Measurements from ENCODE around the gene GRIK4.

Gene GRIK4

DNA sequence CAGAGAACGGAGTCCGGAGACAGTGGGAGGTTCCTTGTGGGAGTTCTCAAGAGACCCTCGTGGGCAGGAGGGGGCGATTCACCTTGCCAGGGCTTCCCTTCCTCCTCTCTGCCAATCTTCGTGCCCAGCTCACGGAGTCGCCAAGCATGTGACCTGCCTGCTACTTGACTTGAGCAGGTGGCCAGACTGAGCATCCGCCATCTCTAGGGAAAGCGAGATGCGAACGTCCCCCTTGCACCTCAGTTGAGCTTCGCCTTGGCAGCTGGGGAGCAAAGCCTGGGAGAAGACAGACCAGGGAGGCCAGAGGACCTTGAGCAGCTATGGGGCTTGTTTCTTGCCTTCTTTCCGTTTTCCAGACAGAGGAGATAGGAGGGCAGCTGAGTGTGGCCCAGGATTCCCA, 123.2 kb downstream of the GRIK4 start:
- DNase-seq (ENCODE audit: low read depth in 2 of 2), result no peak

DNA sequence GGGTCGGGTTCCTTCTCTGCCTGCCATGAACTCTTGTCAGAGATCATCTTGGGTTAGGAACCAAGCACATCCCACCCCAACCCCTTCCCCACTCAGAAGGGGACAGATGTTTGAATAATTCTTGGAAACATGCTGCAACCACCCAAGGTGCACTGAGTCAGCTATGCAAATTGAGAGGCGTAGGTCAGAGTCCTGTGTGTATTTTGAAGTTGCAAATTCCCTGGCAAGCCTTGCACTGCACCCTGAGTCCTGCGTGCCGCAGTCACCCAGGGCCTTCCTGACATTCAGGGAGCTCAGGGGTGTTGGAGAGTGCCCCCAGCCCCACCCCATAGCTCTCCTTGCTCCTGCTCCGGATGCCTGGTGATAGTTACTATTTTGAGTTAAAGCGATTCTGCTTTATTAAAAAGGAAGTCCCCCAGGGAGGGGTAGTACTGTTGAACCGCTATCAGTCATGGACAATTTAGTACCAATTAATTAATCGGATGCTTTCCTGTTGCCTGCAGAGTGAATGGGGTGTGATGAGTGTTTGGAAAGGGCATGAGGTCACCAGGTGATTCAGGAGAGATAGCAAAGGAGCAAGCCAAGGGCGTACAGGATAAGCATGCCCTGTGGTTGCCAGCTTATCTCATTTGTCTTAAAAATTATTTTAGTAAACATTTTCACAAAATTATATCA, 123.7 kb downstream of the GRIK4 start:
- no peak for DNase-seq (ENCODE audit: low read depth in 2 of 2)

DNA sequence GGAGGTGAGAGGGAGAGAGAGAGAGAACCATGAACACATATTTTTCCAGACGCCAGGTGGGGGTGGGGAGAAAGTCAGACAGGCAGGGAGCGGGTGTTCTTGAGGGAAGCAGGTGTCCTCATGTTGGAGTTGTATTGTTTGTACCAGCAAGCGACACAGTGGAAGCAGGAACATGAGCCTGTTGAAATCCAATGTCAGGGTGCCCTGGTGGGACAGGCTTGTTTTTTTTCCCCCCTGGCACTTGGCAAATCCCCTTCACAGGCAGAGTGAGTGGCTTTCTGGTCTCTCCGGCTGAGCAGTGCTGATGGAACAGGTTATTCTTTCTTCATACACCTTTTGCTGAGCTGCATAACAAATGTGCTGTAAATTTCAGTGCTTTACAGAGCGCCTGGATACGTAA, 125.6 kb downstream of the GRIK4 start:
- DNase-seq (ENCODE audit: low read depth in 2 of 2), result no peak

DNA sequence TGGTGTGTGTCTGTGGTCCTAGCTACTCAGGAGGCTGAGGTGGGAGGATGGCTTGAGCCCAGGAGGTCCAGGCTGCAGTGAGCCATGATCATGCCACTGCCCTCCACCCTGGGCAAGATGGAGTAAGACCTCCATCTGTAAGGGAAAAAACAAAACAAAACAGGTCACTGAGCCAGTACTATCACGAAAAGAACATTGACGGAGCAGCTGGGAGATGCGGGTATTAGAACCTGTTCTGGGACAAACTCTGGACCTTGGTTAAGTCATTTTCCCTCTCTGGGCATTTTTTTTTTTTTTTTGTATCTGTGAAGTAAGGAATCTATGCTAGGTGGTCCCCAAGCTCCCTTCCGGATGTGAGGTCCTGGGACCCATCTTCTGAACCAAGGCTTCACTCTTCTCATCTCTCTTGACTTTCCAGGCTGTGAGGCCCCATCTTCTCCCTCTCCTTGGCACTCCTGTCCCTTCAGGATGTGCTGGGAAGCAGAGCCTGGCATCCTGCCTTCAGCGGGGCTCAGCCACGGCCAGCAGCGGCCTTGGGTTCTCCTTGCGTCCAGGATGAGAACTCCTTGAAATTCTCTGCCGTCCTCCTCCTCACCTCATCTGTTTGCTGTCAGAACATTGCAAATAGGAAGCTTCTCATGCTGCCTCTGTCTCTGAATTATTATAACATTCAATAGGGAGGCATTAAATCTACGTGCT, 130.8 kb downstream of the GRIK4 start:
- no peak for DNase-seq (ENCODE audit: low read depth in 2 of 2)

DNA sequence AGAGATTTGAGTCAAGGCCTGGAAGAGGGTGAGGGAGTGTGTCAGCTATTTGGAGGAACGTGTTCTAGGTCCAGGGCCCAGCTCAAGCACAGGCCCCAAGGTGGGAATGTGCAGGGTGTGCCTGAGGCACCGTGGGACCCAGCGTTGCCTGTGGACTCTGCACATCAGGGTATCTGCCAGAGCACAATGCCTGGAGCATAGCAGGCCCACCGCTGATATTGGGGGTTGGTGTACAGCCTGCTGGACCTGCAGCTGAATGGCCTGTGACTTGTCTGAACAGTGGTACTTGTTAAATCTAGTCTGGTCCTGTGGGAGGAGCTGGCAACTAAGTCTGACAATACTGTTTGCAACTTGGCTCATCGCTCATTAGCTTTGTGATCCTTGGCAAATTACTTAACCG, 131.7 kb downstream of the GRIK4 start:
- DNase-seq (ENCODE audit: low read depth in 2 of 2), result no peak

DNA sequence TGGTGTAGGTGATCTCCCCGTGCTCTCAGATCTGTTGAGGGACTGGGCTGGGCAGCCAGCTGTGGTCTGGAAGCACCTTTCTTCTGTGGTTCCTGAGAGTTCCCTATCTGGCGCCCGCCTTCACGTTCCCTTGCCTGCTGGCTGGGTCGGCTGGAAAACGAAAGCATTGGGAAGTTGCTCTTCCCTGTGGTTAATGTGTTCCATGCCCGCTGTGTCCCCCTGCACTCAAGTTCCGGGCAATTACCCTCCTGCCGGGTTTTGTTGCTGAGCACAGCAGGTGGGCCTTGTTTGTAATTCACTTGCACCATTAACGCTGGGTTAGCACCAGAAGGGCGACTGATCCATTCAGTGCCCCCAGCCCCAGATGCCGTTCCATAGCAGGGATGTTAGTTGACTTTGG, 134.1 kb downstream of the GRIK4 start:
- no peak for DNase-seq (ENCODE audit: low read depth in 2 of 2)

DNA sequence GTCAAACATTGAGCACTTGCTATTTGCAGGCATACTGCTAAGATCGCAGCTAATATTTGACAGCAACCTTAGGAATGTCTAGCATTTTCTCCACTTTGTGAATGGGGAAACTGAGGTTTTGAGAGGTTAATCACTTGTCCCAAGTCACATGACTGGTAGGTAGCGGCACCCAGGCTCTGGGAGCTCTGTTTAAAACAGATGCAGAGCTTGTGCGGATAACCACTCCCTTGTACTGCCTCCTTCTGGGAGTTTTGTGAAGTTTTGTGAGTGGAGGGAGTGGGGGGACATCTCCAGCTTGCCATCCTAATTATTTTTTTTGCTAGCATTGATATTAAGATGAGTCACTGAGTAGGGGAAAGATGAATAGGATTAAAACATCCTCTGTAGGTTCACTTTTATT, 134.7 kb downstream of the GRIK4 start:
- DNase-seq (ENCODE audit: low read depth in 2 of 2), result no peak

DNA sequence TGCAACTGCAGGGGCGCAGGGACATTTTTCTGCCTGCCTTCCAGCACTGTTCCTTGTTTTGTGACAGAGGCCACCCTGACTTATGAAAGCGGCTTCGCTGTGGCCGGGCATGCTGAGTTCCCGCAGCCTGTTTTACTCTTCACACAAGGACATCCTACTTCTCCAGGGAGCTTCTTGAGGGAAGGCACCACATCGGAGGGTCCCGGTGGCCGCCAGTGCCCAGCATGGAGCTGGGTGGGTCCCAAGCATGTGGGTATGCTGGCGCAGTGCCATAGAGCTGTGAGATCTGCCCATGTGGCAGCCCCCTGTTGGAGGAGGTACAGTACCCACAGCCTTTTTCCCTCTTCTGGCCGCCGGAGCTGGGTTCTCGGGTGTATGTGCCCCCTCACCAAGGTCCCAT, 136.1 kb downstream of the GRIK4 start:
- no peak for DNase-seq (ENCODE audit: low read depth in 2 of 2)

DNA sequence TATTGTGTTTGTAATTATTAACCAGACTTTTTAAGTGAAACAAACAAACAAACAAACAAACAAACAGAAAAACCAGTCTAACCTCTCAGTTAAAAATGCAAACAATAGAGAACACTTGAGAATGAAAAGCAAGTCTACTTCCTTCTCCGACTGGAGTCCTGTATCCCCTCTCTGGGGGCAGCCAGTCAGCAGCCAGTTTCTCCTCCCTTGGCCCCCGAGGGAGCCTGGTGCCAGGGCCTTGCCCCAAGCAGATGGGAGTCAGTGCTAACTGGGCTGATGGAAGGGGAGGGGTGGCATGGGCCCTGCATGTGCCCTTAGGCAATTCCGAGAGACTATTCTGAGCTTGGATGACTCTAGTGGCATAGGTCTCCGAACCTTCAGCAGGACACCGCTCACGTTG, 137.2 kb downstream of the GRIK4 start:
- no peak for DNase-seq (ENCODE audit: low read depth in 2 of 2)

DNA sequence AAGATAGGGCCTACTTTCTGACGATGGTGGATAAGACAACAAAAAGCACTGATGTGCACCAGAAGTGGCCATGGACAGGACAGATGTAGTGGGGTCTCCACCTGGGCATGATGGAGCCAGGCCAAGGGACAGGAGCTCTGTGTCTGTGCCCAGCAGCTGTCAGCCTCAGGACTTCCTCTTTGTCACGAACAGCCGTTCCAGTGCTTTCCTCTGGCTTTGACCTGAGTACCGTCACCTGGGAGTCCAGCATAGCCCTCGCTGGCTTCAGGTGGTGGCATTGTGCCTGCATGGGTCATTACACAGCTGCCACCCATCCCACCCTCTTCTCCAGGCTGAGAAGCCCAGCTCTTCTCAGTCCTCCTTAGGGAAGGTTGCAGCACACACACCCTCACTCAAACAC, 137.8 kb downstream of the GRIK4 start:
- DNase-seq (ENCODE audit: low read depth in 2 of 2), result no peak

DNA sequence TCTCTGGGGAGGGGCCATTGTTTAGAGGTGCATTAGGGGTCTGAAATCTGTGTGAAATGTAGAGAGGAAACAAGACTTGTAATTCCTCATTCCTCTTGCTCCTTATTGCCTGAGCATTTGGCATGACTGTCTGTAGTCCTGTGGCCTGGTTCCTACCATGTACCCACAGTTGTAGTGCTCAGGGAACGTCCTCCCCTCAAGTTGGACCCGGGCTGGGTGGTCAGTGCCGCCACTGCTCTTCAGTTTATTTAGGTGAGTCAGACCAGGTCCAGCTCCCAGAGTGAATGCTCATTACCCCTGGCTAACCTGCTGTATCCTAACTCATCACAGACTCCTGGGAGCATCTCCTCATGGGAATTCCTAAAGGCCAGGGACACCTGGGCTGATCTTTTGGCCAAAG, 139.8 kb downstream of the GRIK4 start:
- DNase-seq (ENCODE audit: low read depth in 2 of 2), result no peak

DNA sequence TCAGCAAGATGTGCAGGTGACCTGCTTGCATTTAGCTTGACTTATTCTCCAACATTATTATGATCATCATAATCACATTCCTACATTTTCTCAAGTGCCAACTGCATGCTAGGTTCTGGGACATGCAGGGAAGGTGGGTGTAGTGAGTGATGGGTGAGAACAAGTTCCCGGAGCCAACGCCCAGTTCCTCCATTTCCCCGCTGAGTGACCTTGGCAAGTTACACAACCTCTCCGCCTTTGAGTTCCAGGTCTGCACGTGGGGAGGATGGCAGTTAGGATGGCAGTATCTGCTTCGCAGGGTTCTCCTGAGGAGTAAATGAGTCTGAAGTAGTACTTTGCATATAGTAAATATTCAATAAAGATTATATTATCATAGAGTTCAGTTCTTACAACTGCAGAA, 140.3 kb downstream of the GRIK4 start:
- no peak for DNase-seq (ENCODE audit: low read depth in 2 of 2)

DNA sequence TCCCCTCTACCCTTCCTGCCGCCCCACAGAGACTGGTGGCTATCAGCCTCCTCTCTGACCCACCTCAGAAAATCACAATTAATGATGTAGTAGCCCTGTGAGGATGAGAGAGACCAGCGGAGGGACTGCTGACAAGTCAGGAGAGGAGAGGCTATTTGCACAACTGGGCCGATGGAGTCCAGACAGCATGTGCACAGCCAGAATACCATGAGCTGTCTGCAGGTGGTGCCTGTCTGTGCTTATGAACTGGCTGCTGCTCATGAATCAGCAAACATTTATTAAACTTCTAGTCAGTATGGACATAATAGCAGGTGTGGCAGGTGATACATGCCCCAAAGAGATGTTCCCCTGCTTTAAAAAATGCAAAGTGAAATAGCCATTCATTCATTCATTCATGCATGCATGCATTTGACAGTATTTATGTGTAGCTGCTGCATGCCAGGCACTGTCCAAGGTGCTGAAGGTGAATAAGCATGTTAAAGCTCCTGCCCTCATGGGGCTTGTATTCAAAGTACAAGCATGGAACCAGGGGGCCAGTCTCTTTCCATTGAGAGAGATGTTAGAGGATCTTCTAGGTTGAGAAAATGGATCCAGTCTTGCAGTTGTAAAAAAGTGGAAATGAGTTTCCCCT, 141.3 kb downstream of the GRIK4 start:
- no peak for DNase-seq (ENCODE audit: low read depth in 2 of 2)

DNA sequence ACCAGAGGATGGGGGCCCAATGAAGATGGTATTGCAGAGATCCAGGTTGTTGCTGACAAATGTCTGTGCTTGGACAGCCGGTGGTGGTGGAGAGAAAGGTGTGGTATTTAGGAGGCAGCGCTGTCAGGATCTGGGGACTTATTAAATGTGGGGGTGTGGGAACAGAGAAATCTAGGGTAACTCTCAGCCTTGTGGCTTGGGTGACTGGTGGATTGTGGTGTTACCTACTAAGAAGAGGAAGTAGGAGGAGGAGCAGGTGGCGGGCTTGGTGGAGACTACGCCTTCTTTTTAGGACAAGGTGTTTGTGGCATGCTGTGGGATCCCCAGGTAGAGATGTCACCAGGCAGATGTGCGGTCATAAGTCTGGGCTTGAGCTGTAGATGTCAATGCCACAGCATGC, 144.0 kb downstream of the GRIK4 start:
- DNase-seq (ENCODE audit: low read depth in 2 of 2), result no peak

DNA sequence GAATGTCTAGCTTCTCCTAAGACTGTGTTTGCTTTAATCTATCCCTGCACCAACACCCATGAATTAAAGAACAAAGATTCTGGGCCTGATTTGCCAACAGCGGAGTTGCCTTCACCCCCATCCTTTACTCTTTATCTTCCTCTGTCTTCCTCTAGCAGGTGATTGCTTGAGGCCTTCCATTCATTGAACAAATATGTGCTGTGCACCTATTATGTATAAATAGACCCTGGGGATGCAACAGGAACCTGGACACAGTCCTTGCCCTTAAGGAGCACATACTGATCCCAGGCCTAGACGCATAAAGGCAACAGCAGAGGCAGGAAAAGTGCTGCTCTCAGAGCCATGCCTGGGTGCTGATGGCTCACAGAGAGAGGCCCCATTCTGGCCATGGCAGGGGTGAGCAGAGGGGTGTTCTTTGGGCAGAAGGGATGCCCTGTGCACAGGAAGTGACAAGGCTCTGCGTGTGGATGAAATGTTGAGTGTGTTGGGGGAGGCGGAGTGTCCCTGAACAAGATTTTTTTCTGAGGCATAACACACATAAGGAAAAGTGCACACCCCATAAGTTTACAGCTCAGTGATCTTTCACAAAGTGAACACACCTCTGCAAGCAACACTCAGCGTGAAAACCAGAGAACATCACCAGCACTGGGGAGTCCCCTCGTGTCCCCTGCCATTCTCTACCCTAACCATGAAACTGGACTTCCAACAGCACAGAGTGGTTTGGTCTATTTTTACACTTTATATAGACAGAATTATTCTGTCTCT, 145.9 kb downstream of the GRIK4 start:
- no peak for DNase-seq (ENCODE audit: low read depth in 2 of 2)

DNA sequence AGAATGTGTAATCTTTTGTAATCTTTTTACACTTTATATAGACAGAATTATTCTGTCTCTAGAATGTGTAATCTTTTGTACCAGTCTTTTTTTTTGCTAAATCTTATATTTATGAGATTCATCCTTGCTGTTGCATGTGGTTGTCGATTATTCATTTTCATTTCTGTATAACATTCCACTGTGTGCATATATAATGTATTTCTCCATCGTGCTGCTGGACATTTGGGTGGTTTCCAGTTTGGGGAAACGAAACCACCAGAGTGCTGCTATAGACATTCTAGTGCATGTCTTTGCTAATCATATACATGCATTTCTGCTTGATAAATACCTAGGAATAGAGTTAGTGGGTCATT, 146.5 kb downstream of the GRIK4 start:
- no peak for DNase-seq (ENCODE audit: low read depth in 2 of 2)

DNA sequence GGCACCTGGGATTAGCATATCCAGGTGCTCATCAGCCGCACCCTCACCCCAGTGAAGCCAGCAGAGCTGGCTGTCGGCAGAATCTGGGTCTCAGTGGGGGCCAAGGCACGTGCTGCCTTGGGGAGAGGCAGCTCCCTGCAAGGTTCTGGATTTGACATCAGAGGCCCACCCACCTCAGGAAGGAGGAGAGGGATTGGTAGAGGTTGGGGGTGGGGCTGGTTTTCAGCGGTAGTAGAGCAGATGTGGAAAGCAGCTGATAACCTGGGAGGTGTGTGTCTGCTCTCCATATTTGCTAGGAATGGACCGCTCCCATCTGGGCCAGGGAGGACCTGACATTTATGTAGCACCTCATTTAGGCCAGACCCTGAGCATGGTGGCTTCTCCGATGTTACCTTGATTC, 147.5 kb downstream of the GRIK4 start:
- no peak for DNase-seq (ENCODE audit: low read depth in 2 of 2)

DNA sequence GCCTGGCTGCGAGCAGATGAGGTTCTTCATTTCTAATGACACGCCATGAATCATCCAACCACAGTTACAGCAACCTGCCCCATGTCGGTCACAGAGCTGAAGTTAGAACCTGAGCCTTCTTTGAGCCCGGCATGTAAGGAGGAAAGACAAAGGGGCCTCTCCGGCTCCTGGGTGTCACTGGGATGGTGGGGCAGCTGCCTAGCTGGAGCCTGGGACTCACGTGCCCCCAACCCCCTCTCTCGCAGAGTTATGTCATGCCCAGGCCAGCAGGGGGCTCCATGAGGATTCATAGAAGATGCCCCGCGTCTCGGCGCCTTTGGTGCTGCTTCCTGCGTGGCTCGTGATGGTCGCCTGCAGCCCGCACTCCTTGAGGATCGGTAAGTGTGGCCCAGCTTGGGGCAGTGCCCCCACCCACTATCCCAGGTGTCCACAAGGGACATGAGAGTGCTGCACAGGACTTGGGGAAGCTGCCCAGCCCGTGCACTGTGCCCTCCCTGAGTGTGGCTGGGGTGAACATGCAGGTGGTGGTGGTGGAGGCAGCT, 148.5 kb downstream of the GRIK4 start:
- no peak for DNase-seq (ENCODE audit: low read depth in 2 of 2)

DNA sequence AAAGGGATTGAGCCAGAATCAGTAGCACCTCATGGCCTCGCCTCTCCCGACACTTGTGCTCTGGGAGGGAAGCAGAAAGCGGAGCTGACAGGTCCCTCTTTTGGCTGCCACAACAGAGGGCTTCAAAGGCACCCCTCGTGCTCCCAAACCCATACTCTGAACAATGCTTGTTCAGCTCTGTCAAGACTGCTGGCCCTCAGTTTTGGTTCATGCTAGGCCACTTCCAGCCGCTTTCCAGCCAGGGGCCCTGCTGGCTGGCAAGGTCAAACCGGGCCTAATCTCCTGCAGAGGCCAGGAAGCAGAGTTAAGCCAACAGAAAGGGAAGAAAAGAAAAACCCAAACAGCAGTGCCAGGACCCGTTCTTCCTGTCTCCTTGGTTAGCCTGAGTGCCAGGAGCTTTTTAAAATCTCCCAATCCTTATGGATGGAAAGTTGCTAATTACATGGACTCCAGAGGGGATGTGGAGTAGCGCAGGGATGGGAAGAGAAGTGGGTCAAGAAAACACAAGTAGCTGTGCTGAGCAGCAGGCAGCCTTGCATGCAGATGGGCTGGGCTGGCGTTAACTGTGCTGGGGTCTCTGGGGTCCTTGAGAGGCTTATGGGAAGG, 150.6 kb downstream of the GRIK4 start:
- no peak for DNase-seq (ENCODE audit: low read depth in 2 of 2)

DNA sequence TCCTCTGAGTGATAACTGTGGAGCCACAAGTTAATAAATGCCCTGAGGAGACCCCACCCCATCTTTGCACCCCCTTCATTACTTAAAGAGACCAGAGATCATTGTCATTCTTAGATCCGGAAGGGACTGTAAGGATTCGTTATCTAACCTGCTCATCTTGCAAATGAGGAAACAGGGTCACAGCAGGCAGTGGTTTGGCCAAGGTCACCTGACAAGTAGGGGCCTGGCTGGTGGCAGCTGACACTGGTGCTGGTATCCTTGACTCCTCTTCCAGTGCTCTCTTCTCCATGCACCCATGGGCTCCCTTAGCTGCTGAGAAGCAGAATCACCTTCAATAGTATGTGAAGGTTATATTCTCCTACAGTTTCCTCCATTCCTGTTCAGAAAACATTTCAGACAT, 151.6 kb downstream of the GRIK4 start:
- no peak for DNase-seq (ENCODE audit: low read depth in 2 of 2)

DNA sequence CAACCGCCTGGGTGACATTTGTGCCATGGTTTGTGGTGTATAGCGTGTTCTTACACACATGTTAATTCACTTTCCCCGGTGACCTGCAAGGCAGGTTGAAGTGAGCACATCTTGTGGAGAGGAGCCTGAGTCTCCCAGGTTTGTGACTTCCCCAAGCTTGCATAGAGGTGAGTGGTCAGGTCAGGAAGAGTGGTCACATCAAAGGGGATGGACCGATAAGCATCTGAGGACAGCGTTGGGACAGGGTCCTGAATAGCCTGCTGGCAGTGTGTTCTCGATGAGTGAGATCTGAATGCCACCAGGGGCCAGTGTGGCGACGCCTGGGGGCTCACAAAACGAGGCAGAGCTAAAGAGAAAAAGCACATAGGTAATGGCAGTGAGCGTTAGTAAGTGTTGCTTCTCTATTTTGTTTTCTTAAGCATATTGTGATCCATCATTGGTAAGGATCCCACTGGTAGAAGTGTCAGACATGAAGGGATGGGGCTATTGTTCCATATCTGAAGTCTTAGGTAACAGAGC, 154.6 kb downstream of the GRIK4 start:
- DNase-seq (ENCODE audit: low read depth in 2 of 2), result no peak

DNA sequence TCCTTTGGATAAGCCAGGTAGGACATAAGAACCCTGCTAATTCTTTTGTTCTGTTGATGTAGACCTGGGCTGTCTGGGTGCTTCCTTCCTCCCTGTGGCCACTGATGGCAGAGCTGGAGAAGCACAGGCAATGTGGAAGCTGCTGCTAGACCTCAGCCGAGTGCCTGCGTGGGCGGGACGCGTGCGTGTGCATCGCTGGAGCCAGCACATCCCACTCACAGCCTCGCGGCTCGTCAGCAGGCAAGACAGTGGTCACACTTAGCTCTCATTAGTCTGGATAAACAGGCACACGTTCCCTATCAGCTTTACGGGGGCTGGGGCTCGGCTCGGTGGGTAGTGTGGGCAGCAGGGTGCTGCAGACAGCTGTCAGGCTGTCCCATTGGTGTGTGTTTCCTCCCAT, 155.7 kb downstream of the GRIK4 start:
- no peak for DNase-seq (ENCODE audit: low read depth in 2 of 2)

Data from activated CD8-positive, alpha-beta memory T cell treated with anti-CD3 and anti-CD28 coated beads for 4 hours (primary cell).